Lower leg skin (tissue), 4 donors: ENCODE results near the gene MARCHF6. TPM values are rescaled to one million over a fixed set of nuclear protein-coding genes. Genes with fewer than 3 reads are reported as not detected.

Source experiments
- DNase-seq, 2 donors: peaks; one replicate each; pipeline ENCODE4 v3.0.0-alpha.2; 2019; ENCODE audit warnings: low spot score in 2 of 2
- H3K4me3 ChIP-seq: fragments of 200-600 bp; sonication (generic); 2 replicates; pipeline ENCODE4 v1.5.1; 2017; ENCODE audit warnings: mild to moderate bottlenecking, low read depth; ENCODE audit not compliant: poor library complexity, severe bottlenecking
- CTCF ChIP-seq, 3 donors: fragments of 450-650 bp; IDR thresholded peaks; one replicate each; pipeline ENCODE4 v1.5.1; 2016; ENCODE audit warnings: antibody characterized with exemption in 3 of 3, mild to moderate bottlenecking in 3 of 3, moderate library complexity in 2 of 3
- POLR2A ChIP-seq, 2 donors: fragments of 450-650 bp; IDR thresholded peaks; one replicate each; pipeline ENCODE4 v1.6.1; 2016 to 2017; ENCODE audit warnings: antibody characterized with exemption in 2 of 2, mild to moderate bottlenecking in 1 of 2, moderate library complexity in 1 of 2
- WGBS, 2 donors: methylation state at CpG; one replicate each; pipeline ENCODE4 v1.1.5; 2018; 5-methylcytosine and 5-hydroxymethylcytosine counted together
- intact Hi-C: fragments of 100-400 bp; cut with DNase I; formaldehyde crosslinking; loops from one replicate; pipeline ENCODE4 v1.15.0; 2023; ENCODE audit warnings: low total_unique reads
- total RNA-seq, 4 donors: library from RNA; depleted of rRNA; stranded (reverse); fragments of >200 nt; gene quantifications; one replicate each; pipeline ENCODE4 v1.1.0, GENCODE V29; 2016

MARCHF6 gene, protein sequence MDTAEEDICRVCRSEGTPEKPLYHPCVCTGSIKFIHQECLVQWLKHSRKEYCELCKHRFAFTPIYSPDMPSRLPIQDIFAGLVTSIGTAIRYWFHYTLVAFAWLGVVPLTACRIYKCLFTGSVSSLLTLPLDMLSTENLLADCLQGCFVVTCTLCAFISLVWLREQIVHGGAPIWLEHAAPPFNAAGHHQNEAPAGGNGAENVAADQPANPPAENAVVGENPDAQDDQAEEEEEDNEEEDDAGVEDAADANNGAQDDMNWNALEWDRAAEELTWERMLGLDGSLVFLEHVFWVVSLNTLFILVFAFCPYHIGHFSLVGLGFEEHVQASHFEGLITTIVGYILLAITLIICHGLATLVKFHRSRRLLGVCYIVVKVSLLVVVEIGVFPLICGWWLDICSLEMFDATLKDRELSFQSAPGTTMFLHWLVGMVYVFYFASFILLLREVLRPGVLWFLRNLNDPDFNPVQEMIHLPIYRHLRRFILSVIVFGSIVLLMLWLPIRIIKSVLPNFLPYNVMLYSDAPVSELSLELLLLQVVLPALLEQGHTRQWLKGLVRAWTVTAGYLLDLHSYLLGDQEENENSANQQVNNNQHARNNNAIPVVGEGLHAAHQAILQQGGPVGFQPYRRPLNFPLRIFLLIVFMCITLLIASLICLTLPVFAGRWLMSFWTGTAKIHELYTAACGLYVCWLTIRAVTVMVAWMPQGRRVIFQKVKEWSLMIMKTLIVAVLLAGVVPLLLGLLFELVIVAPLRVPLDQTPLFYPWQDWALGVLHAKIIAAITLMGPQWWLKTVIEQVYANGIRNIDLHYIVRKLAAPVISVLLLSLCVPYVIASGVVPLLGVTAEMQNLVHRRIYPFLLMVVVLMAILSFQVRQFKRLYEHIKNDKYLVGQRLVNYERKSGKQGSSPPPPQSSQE
- 10 to 100 TPM; 53.0 to 82.0 (median 63.3) TPM for total RNA-seq

DNA sequence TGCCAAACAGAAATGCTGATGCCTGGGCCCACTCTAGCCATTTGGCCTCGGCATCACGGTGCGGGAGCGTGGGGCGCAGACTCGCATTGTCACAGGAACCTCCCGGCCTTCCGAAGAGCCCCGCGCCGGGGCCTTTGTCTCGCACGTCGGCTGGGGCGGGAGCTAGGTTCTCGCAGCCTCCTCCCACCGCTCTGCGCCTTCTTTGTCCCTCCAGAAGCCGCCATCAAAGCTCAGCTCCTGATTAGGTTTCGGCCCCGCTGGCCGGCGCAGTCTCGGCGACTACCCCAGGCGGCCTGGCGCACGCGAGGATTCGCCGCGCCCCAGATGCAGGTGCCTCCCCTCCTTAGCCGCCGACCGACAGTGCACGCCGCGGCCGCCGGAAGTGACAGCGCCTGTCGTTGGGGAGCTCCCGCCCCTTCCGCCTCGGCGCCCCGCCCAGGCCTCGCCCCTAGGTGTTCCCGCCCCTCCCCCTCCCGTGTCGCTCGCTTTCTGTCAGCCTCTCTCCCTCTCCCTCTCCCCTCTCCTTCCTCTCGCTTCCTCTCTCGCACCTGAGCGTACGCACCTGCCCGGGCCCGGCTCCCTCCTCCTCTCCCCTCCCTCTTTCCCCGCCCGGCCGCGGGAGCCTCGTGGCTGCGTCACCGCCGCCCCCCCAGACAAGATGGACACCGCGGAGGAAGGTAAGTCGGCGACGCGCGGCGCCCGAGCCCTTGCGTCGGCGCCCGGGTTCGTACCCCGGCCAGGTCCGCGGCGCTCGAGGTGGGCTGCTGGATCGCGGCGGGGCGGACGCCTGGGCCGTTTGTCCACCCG, at the start of gene MARCHF6:
MARCHF6 (plus strand) TSS at position 455 of the 807 bp plus-strand sequence; CDS start at position 659, 204 bp downstream.
- 0 to 1% methylated on average over 47 to 62 of the region's 92 CpGs for WGBS, 2 donors
- peak; percentile 91 to 99 for DNase-seq
- peak within 1 kb of the TSS; percentile 92 for H3K4me3 ChIP-seq
- intact Hi-C loops = loop anchor here (10.0 kb wide), 1 partner anchor 69 kb away; no protein-coding TSS in a partner anchor
- TF ChIP-seq POLR2A (IDR thresholded peaks at IDR 0.05) = peak in 1 of 2 donors; percentile 20
- TF ChIP-seq CTCF (IDR thresholded peaks at IDR 0.05) = no peak

- H3K4me3 ChIP-seq = no peak overlapping the region
- intact Hi-C loops = no loop called here
- WGBS, 2 donors = 77 to 98% methylated on average over 5 of the region's 5 CpGs
- TF ChIP-seq POLR2A (IDR thresholded peaks at IDR 0.05) (no peak), CTCF (IDR thresholded peaks at IDR 0.05) (no peak)
- no peak for DNase-seq
Observed at GRCh38 chr5:10303699-10304170, 49.8 kb upstream of the MARCHF6 start.

DNA sequence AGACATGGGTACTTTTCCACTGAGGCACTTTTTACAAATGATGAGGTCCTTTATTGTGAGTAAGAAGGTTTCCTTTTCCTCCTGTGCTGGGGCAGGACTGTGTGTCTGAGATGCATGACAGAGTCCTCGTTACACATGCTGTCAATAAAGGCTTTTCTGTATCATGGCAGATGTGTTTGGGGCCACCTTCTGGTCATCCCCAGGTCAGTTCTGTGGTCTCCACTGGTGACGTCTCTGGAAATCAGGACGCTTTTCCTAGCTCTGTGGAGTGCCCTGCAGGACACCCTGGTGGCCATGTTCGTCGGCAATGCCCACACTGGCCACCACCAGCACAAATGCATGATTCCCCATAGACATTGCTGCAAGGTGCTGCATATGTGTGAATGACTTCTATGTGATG, 48.6 kb upstream of the MARCHF6 start:
- intact Hi-C loops = no loop called here
- H3K4me3 ChIP-seq = no peak overlapping the region
- no peak for DNase-seq
- 87 to 96% methylated on average over 5 of the region's 5 CpGs for WGBS, 2 donors
- TF ChIP-seq CTCF (IDR thresholded peaks at IDR 0.05) (no peak), POLR2A (IDR thresholded peaks at IDR 0.05) (no peak)

- DNase-seq = no peak
- no peak for TF ChIP-seq CTCF (IDR thresholded peaks at IDR 0.05)
- no peak for TF ChIP-seq POLR2A (IDR thresholded peaks at IDR 0.05)
- WGBS, 2 donors = 53 to 65% methylated on average over 5 of the region's 5 CpGs
- intact Hi-C loops = no loop called here
- H3K4me3 ChIP-seq = no peak overlapping the region
Observed at GRCh38 chr5:10306114-10306513, 47.4 kb upstream of the MARCHF6 start.

DNA sequence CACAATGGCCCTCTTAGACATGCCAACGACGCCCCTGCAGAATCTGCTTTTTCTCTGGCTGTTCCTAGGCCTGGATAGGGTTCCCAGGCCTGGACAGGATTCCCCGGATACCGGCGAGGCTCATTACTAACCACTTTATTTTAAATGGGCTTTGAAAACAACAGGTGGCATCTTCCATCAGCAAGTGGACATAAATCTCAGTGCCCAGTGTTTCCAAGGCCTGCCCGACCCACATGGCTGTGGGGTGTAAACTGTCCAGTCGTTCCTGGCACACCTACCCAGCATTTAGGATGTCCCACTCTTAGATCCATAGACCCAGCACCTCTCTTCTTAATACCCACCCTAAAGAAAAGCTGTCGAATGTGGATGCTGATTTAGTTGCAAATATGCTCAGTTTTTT, 46.7 kb upstream of the MARCHF6 start:
- no peak for DNase-seq
- WGBS, 2 donors = 58 to 69% methylated on average over 8 of the region's 8 CpGs
- no peak for TF ChIP-seq CTCF (IDR thresholded peaks at IDR 0.05)
- no peak for TF ChIP-seq POLR2A (IDR thresholded peaks at IDR 0.05)
- intact Hi-C loops = no loop called here
- H3K4me3 ChIP-seq = no peak overlapping the region
